Measurements from ENCODE around the gene EPHX1.

The EPHX1 gene

GRCh38 chr1:225875044-225875815, 65.3 kb downstream of the EPHX1 start:
- TF ChIP-seq TAF1 (IDR thresholded peaks at IDR 0.05; ENCODE audit: borderline replicate concordance, insufficient read depth, low read length) (no peak), POLR2AphosphoS5 (IDR thresholded peaks at IDR 0.05; ENCODE audit: low read depth, low read length) (no peak), FOXP2 (optimal IDR thresholded peaks at IDR 0.05; ENCODE audit: borderline replicate concordance, extremely low read depth, extremely low read length, insufficient read depth) (no peak), SIN3A (IDR thresholded peaks at IDR 0.05; ENCODE audit: borderline replicate concordance, insufficient read depth, low read length) (no peak)
- TF ChIP-seq, protein P1, sequence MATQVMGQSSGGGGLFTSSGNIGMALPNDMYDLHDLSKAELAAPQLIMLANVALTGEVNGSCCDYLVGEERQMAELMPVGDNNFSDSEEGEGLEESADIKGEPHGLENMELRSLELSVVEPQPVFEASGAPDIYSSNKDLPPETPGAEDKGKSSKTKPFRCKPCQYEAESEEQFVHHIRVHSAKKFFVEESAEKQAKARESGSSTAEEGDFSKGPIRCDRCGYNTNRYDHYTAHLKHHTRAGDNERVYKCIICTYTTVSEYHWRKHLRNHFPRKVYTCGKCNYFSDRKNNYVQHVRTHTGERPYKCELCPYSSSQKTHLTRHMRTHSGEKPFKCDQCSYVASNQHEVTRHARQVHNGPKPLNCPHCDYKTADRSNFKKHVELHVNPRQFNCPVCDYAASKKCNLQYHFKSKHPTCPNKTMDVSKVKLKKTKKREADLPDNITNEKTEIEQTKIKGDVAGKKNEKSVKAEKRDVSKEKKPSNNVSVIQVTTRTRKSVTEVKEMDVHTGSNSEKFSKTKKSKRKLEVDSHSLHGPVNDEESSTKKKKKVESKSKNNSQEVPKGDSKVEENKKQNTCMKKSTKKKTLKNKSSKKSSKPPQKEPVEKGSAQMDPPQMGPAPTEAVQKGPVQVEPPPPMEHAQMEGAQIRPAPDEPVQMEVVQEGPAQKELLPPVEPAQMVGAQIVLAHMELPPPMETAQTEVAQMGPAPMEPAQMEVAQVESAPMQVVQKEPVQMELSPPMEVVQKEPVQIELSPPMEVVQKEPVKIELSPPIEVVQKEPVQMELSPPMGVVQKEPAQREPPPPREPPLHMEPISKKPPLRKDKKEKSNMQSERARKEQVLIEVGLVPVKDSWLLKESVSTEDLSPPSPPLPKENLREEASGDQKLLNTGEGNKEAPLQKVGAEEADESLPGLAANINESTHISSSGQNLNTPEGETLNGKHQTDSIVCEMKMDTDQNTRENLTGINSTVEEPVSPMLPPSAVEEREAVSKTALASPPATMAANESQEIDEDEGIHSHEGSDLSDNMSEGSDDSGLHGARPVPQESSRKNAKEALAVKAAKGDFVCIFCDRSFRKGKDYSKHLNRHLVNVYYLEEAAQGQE (IDR thresholded peaks at IDR 0.05; ENCODE audit: insufficient read depth in 1 of 2, low read depth in 2 of 2, low read length in 2 of 2): no peak

- TF ChIP-seq POLR2AphosphoS5 (IDR thresholded peaks at IDR 0.05; ENCODE audit: low read depth, low read length): no peak
- no peak for TF ChIP-seq FOXP2 (optimal IDR thresholded peaks at IDR 0.05; ENCODE audit: borderline replicate concordance, extremely low read depth, extremely low read length, insufficient read depth)
- TF ChIP-seq, protein P1 (IDR thresholded peaks at IDR 0.05; ENCODE audit: insufficient read depth in 1 of 2, low read depth in 2 of 2, low read length in 2 of 2): no peak
- TF ChIP-seq TAF1 (IDR thresholded peaks at IDR 0.05; ENCODE audit: borderline replicate concordance, insufficient read depth, low read length): no peak
- no peak for TF ChIP-seq SIN3A (IDR thresholded peaks at IDR 0.05; ENCODE audit: borderline replicate concordance, insufficient read depth, low read length)
Observed at GRCh38 chr1:225876900-225877510, 67.1 kb downstream of the EPHX1 start.

DNA sequence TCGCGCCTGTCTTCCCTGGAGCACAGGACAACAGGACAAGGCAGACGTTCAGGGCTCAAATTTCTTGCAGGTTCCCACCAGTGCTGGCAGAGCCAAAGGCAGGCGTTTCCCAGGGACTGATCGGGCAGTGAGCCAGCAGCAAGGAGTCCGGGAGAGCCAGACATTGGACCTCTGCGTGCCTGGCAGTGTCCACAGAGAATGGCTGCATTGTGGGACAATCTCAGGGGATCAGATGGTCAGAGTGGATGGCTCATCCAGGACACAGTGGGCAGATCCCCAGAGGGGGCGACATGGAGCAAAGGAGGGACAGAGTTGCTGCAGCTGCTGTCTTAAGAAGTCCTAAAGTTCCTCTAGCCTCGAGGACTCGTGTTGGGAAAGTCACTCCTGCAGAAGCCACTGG, 67.7 kb downstream of the EPHX1 start:
- no peak for TF ChIP-seq POLR2AphosphoS5 (IDR thresholded peaks at IDR 0.05; ENCODE audit: low read depth, low read length)

- TF ChIP-seq SIN3A (IDR thresholded peaks at IDR 0.05; ENCODE audit: borderline replicate concordance, insufficient read depth, low read length): no peak
- no peak for TF ChIP-seq POLR2AphosphoS5 (IDR thresholded peaks at IDR 0.05; ENCODE audit: low read depth, low read length)
- TF ChIP-seq, protein P1 (IDR thresholded peaks at IDR 0.05; ENCODE audit: insufficient read depth in 1 of 2, low read depth in 2 of 2, low read length in 2 of 2): no peak
- no peak for TF ChIP-seq FOXP2 (optimal IDR thresholded peaks at IDR 0.05; ENCODE audit: borderline replicate concordance, extremely low read depth, extremely low read length, insufficient read depth)
- no peak for TF ChIP-seq TAF1 (IDR thresholded peaks at IDR 0.05; ENCODE audit: borderline replicate concordance, insufficient read depth, low read length)
Observed at GRCh38 chr1:225878282-225878681, 68.4 kb downstream of the EPHX1 start.

- TF ChIP-seq TAF1 (IDR thresholded peaks at IDR 0.05; ENCODE audit: borderline replicate concordance, insufficient read depth, low read length) (no peak), SIN3A (IDR thresholded peaks at IDR 0.05; ENCODE audit: borderline replicate concordance, insufficient read depth, low read length) (no peak), POLR2AphosphoS5 (IDR thresholded peaks at IDR 0.05; ENCODE audit: low read depth, low read length) (no peak), FOXP2 (optimal IDR thresholded peaks at IDR 0.05; ENCODE audit: borderline replicate concordance, extremely low read depth, extremely low read length, insufficient read depth) (no peak)
- TF ChIP-seq, protein P1 (IDR thresholded peaks at IDR 0.05; ENCODE audit: insufficient read depth in 1 of 2, low read depth in 2 of 2, low read length in 2 of 2): no peak
Observed at GRCh38 chr1:225879521-225880221, 69.7 kb downstream of the EPHX1 start.
